Measurements from ENCODE around the gene EGFL6.

- TF ChIP-seq NR2C2 (IDR thresholded peaks at IDR 0.05; ENCODE audit: borderline replicate concordance, control insufficient read depth, insufficient read length, low read depth) (no peak), TAF1 (IDR thresholded peaks at IDR 0.05; ENCODE audit: borderline replicate concordance, low read depth, low read length) (no peak), CTCF (IDR thresholded peaks at IDR 0.05 in 2 of 3, conservative IDR thresholded peaks at IDR 0.05 in 1 of 3; ENCODE audit: control insufficient read depth in 2 of 3, extremely low read depth in 1 of 3, insufficient read depth in 1 of 3, low read depth in 3 of 3, low read length in 3 of 3) (peak in 1 of 3 experiments; percentile 10; a peak in 1 of 6 replicates), RFX5 (IDR thresholded peaks at IDR 0.05; ENCODE audit: low read depth, low read length) (no peak), E4F1 (IDR thresholded peaks at IDR 0.05; ENCODE audit: borderline replicate concordance, partially characterized antibody) (no peak), EP300 (IDR thresholded peaks at IDR 0.05; ENCODE audit: borderline replicate concordance in 1 of 2, control insufficient read depth in 1 of 2, low read depth in 2 of 2, low read length in 2 of 2) (no peak), KDM1A (IDR thresholded peaks at IDR 0.05; ENCODE audit: borderline replicate concordance) (no peak)
Observed at GRCh38 chrX:13522811-13523210, 46.6 kb upstream of the EGFL6 start.
